ENCODE measurements around the gene ELF5.

DNA sequence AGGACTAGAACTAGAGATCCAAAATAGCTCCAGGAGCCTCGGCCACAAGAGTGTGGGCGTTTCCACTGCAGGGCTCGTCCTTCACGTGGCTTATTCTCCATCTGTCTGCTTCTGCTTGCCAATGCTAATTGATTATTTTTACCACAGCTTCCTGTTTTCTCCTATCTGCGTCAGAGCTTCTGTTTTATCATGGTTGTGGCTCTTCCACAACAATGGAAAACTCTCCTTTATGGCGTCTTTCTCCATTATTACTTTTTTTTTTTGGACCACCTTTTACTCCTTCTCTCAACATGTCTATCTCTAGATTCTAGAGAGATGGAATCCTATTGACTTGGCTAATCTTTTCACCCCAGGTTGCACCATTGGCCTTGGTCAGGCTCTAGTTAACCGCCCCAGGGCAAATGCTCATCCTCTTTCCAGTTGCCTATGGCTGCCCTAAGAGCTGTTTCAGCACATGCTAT is 49.0 kb downstream of the ELF5 start:
- TF ChIP-seq, protein P1, sequence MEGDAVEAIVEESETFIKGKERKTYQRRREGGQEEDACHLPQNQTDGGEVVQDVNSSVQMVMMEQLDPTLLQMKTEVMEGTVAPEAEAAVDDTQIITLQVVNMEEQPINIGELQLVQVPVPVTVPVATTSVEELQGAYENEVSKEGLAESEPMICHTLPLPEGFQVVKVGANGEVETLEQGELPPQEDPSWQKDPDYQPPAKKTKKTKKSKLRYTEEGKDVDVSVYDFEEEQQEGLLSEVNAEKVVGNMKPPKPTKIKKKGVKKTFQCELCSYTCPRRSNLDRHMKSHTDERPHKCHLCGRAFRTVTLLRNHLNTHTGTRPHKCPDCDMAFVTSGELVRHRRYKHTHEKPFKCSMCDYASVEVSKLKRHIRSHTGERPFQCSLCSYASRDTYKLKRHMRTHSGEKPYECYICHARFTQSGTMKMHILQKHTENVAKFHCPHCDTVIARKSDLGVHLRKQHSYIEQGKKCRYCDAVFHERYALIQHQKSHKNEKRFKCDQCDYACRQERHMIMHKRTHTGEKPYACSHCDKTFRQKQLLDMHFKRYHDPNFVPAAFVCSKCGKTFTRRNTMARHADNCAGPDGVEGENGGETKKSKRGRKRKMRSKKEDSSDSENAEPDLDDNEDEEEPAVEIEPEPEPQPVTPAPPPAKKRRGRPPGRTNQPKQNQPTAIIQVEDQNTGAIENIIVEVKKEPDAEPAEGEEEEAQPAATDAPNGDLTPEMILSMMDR (IDR thresholded peaks at IDR 0.05): no peak
- TF ChIP-seq POLR2A (IDR thresholded peaks at IDR 0.05): no peak

Measured in prostate gland (tissue), 2 donors.